Eye (tissue), 1 donor: ENCODE measurements around the gene CRBN.
A peak's percentile ranks its signal among the peaks of the same experiment; 100 is the strongest.

Experiments used
- DNase-seq: peaks from one replicate; pipeline ENCODE4 v3.0.0-alpha.2; 2015

Gene CRBN

GRCh38 chr3:3179407-3180094, at the start of gene CRBN:
Gene CRBN, minus strand, starts transcription at chr3:3179691. Its CDS starts 4 bp downstream, at chr3:3179687.
- peak; percentile 94 for DNase-seq

GRCh38 chr3:3227640-3228039, 48.1 kb upstream of the CRBN start:
- no peak for DNase-seq

DNA sequence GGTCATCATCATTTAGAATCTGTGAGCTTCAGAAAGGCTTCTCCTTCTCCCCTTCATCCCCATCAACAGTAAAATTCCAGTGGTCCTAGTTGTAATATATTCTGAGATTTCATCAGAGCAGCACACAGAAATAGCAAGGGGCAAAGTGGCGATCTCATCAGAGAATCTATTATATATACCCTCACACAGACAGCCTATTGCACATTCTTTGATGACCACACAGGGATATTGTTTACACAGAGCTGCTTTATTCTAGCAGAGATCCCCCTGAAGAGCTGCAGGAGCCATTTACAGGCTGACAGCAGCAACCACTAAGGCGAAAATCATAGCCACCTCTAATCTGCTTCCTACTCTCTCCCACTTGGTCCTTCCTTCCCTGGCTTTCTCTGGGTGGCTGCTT, 42.0 kb upstream of the CRBN start:
- no peak for DNase-seq

- no peak for DNase-seq
Measured at GRCh38 chr3:3216401-3216800, 36.9 kb upstream of the CRBN start.

- no peak for DNase-seq
Measured at GRCh38 chr3:3212781-3213440, 33.4 kb upstream of the CRBN start.

DNA sequence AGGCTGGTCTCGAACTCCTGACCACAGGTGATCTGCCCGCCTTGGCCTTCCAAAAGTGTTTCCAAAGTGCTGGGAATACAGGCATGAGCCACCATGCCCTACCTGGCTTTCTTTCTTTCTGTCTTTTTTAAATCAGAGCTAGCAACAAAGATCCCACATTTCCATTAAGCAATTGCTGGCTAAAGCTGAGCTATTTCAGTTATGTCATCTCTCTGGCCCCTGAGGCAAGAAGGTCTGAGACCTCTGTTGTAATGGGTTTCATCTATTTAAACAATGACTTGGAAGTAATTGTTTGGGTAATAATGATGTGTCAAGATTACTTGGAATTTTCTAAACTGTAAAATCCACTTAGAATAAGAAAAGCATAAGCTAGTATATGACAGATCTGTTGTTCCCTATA, 30.2 kb upstream of the CRBN start:
- DNase-seq: no peak

GRCh38 chr3:3209057-3209456, 29.6 kb upstream of the CRBN start:
- no peak for DNase-seq

DNA sequence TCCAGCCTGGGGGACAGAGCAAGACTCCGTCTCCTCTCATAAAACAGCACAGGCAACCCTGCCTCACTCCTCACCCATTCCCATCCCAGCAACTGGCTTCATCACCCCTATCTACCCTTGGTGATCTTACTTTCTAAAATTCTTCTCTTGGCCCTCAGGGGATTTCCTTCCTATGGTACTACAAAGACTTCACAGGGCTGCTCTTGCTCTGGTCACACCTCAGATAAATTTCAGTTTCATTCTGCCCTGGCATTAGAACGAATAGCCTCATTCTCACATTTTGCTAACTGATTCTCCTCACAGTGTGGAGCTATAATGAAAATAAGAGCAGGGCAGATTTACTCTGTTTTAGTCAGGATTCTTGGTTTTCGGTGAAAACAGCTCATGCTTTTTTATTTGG, 22.1 kb upstream of the CRBN start:
- no peak for DNase-seq

- peak; percentile 92 for DNase-seq
Measured at GRCh38 chr3:3200632-3201212, 21.2 kb upstream of the CRBN start.

DNA sequence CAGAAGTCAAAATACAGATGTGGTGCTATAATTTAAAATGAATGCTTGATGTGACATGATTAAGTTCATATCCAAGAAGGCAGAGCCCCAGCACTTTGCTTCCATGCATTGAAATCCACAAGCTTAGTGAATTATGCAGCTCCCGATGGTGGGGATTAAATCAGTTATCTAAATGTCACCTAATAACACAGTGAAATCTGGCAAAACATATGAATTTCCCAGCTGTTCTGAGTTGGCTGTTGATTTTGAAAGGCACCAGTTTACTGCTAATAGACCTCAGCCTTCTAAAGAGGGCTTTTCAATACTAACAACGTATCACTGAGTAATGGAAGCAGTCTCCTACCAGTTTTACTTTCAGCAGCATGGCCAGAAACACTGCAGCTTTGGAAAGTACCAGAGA, 19.8 kb upstream of the CRBN start:
- DNase-seq: no peak

- peak; percentile 65 for DNase-seq
Measured at GRCh38 chr3:3196148-3196861, 16.8 kb upstream of the CRBN start.

DNA sequence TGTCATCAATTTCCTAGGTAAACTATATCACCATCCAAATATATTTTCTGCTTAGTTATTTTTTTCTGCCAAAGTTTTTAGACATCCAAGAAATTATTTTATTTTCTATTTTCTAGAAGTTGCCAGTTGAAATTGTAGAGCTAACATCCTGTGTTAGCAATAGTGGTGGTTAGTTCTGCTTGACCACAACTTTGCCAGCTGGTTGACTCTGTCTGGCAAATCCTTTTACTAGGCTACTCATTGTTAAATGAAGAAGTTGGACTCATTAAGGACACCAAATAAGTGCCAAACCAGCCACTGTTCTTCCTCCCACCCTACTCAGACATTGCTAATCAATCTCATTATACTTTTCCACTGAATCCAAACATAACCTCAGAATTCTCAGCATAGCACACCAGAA, 15.4 kb upstream of the CRBN start:
- DNase-seq: no peak

GRCh38 chr3:3192286-3192675, 12.8 kb upstream of the CRBN start:
- no peak for DNase-seq

DNA sequence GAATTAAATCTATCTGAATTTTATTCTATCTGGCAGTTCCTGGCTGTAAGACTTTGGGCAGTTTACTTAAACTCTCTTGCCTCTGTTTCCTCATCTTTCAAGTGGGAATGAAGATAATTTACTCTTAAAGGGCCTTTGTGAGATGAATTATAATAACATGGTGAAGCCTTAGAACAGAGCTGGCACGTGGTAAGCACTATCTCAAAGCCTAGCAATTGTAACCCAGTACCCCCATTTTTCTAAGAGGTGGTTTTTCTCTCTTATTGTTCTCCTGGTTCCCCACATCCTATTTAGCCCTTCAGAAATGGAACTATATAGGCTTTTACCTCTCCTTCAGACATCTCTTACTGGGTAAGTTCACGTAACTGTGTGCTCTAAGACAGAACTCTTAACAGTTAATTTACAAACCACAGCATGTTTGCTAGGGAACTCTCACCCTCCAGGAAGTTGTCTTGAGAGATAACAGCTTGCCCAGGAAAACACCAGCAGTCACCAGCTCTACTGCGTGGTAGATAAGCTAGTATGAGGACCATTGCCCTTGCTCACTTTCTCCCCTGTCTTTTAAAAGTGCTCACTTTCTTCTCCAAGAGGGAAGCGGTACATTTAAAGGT, 12.3 kb upstream of the CRBN start:
- DNase-seq: no peak

DNA sequence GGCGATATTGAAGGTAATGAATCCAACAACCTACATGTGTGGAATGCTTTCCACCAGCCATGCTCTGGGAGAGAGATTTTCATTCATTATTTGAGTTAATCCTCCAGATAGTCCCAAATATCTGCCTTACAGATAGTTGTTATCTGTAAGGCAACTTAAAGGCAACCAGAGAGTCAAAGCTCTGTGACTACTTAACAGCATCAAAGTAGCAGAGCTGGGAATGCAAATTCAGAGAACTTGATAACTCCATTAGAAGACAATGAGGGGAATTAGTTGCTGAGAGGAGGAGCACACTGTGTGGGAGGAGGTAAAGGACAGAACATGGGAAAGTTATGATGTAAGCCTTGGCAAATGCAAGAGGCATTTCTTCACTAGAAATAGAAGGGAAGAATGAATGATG, 10.5 kb upstream of the CRBN start:
- DNase-seq: no peak

DNA sequence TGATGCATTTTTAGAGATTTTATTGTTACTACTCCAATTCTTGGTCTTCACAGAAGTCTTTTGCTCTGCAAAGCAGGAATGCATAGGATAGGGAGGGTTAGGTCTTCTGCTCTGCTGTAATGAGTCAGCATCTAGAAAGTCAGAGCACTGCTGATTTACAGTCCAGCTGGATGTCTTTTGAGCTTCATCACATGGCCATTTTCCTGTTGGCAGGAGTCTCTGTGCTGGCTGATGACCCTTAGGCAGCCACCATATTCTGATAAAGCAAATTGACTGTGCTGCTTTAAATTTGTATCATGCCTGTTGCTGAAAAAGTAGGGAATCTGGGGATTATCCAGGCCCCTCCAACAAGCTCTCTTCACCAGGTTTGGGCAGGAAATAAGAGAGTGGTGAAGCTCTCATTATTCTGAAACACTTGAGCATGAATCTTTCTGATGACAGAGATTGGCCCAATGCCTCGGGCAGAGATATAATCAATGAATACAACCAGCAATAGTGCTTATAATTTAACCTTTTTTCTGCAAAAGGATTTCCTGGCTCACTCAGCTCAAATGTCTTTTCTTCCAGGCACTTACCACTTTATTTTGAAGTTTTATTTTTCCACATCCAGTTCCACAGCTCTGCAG, 9.7 kb upstream of the CRBN start:
- no peak for DNase-seq

DNA sequence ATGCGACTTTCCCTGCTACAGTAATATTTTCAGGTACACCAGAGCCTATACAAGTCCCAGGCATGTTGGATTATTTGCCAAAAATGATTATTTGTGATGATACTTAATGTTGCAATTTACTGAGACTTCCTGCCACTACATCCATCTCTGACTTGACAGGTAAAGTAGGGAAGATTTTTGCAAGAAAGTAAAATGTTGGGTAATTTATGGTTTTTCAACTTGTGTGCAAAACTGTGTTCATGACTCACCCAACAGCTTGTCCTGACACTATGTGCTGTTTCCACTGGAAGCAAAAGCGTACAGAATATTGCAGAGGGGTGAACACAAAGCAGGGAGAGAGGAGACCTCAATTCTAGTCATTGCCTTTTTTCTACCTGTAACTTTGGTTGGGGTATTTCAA, 5.4 kb upstream of the CRBN start:
- no peak for DNase-seq

- DNase-seq: no peak
Measured at GRCh38 chr3:3180456-3180855, 965 bp upstream of the CRBN start.

DNA sequence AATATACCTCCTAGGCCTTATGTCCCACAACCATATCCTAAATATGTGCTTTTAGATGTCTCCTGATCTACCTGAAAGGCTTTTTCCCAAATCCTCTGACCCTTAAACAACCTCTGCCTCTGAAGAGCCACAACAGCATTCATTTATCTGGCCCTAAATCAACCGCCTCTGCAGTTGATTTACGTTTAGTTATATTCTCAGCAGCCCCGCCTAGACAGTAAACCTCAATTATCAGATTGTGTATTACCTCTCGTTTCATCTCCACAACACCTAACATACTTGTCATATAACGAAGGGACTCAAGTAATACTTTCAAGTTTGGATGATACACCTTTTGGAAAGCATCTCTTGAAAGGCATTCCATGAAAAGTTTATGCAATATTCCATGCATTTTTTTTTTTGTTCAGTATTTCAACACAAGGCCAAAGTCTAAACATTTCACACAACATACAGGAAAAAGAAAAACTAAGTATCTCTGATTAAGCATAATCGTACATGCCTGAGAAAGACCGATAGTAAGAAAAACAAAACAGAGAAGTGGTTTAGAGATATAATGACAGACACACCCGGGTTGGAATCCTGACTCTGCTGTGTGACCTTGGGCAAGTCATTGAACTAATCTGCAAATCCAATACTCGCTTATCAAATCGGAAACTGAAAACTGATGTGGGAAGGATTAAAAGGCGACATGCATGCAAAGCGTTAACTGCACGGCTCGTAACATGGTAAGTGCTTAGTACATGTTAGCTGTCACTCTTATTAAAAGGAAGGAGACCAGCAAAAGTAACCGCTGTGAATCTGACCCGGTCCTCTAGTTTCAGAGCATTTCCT, 778 bp downstream of the CRBN start:
- no peak for DNase-seq

DNA sequence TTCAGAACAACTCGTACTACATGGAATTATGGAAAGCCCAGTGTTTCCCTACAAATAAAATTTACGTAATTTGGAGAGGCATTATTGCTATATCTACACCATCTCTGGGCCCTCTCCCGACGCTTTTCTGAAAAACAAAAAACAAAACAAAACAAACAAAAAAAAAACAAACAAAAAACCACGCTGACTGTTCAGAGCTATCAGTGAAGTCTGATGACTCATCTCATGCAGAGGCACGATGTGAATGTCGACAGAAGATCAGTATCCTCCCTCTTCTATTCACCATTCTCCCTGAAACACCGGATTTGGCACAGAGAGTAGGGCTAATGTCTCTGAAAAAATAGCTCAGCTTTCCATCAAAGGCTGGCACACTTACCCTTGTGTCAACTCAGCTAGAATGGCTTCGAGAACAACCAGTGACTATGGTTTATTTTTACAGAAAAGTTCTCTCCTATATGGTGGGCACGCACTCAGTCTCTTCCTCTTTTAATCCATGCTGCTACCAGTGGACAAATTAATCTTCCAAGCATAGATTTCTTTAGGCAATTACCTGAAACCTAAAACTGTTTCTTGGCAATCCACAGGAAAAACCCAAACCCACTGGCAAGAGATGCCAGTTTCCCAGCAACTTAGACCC, 1.5 kb downstream of the CRBN start:
- DNase-seq: no peak

- no peak for DNase-seq
Measured at GRCh38 chr3:3172627-3173026, 6.9 kb downstream of the CRBN start.
